Fibroblast of villous mesenchyme (primary cell): ENCODE results near the gene PREB. TPM values are rescaled to one million over a fixed set of nuclear protein-coding genes. Genes with fewer than 3 reads are reported as not detected.
A peak's percentile ranks its signal among the peaks of the same experiment; 100 is the strongest.

Source experiments
- DNase-seq: peaks from one replicate; pipeline ENCODE4 v3.0.0-alpha.2; 2010; ENCODE audit warnings: low read depth
- H3K4me3 ChIP-seq: 2 replicates; pipeline ENCODE4 v1.5.1; 2011; ENCODE audit warnings: low read depth, mild to moderate bottlenecking, low read length
- CTCF ChIP-seq: IDR thresholded peaks from 2 replicates; pipeline ENCODE4 v1.5.1; 2012; ENCODE audit warnings: low read depth, mild to moderate bottlenecking, low read length; ENCODE audit not compliant: insufficient read depth
- total RNA-seq: library from RNA; depleted of rRNA; stranded (reverse); fragments of >200 nt; gene quantifications from 2 replicates; pipeline ENCODE4 v1.2.3, GENCODE V29; 2012

The PREB gene
- total RNA-seq, 1 donor = 45.3 TPM

- no peak for TF ChIP-seq CTCF
Observed at GRCh38 chr2:27089111-27089954, 45.1 kb downstream of the PREB start.

DNA sequence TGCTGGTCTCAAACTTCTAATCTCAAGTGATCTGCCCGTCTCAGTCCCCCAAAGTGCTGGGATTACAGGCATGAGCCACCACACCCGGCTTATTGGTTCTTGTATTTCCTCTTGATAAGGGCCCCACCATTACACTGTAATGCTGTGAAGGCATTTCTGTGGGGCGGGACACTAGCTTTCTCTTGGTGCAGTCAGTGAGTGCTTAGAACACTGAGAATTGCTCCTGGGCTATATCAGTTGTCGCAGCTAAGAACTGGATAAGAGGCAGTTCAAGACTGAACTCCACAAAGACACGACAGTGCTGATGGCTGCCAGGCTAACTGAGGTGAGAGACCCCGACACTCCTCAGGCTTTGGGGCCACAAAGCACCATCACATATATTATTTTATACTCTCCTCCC is 45.8 kb downstream of the PREB start:
- no peak for DNase-seq
- H3K4me3 ChIP-seq = no peak overlapping the region
- no peak for TF ChIP-seq CTCF

More at GRCh38 chr2:27089111-27089954, 45.1 kb downstream of the PREB start:
- DNase-seq = no peak
- H3K4me3 ChIP-seq = no peak overlapping the region

DNA sequence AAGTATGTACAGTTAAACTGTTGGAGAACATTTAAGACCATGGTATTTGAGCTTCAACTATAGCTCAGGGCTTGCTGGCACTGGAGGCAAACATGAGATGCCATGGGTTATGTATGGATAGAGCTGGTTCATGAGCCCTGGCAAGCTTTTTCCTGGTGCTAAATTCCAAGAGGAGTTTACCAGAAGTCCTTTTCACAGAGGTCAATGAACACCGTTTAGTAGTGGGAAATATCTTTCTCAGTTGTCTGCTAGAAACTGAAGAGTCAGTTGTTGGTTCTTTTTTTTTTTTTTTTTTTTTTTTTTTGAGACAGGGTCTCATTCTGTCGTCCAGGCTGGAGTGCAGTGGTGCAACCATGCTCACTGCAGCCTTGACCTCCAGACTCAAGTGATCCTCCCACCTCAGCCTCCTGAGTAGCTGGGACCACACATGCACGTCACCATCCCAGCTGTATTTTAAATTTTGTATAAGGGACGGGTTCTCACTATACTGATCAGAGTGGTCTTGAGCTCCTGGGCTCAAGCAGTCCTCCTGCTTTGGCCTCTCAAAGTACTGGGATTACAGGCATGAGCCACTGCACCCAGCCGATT is 46.5 kb downstream of the PREB start:
- H3K4me3 ChIP-seq = no peak overlapping the region
- DNase-seq = no peak
- no peak for TF ChIP-seq CTCF

GRCh38 chr2:27086724-27087593 is 47.5 kb downstream of the PREB start, which contains the start of gene KHK:
Gene KHK, plus strand, starts transcription at chr2:27086772. Its CDS starts 488 bp downstream, at chr2:27087260.
- peak within 1 kb of the TSS; percentile 55 for H3K4me3 ChIP-seq
- no peak for TF ChIP-seq CTCF
- DNase-seq = no peak

DNA sequence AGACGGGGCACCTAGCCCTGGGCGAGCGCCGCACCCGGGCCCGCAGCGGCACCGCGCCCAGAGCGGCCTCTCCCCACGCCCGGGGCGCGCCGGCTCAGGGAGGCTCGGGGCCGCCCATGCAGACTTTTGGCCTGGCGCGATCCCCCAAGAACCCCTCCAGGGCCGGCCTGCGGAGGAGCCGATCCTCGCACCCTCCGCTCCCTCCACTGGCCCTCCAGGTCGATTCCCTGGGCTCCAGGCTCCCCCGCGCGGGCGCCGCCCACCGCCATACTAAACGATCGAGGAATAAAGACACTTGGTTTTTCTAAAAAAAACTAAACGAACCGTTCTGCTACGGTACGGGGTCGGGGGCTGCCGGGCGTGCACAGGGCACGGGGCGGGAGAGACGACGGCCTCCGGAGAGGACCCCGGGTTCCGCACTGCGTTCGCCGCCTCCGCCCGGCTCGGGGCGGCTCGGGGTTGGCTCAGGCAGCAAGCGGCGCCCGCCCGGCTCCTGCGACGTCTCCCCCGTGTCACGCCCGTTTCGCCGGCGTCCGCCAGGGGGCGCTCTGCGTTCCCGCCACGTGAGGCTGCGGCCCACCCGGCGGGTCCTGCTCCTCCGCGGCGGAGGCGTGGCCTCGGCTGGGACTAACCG is 48.2 kb downstream of the PREB start:
- TF ChIP-seq CTCF = peak; percentile 65
- peak; percentile 91 for DNase-seq
- peak overlapping the region; percentile 55 for H3K4me3 ChIP-seq

GRCh38 chr2:27085673-27086089 is 48.8 kb downstream of the PREB start:
- peak; percentile 57 for DNase-seq
- H3K4me3 ChIP-seq = peak overlapping the region; percentile 33
- peak; percentile 36 for TF ChIP-seq CTCF
